Measurements from ENCODE around the gene CX3CL1.

CX3CL1 gene

DNA sequence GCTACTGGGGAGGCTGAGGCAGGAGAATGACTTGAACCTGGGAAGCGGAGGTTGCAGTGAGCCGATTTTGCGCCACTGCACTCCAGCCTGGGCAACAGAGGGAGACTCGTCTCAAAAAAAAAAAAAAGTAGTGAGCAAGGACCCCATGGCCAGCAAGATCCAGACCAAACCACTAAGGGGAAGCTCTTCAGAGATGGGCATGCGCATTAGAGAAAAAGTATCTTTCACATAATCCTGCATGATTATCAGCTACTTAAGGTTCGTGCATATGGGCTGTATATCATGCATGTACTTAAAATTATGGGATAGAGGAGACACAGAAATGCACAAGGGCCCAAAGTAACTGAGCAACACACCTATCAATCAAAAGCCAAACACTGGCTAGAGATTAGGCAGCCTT lies 24.4 kb upstream of the CX3CL1 start:
- Mint-ChIP-seq H3K4me3 (no peak overlapping the region), H3K4me1 (peaks cover 11% of the 10 kb centered on the region), H3K9me3 (no peaks in the 10 kb centered on the region), H3K36me3 (no peaks in the 10 kb centered on the region), H3K27ac (no peak overlapping the region), H3K27me3 (peaks cover 60% of the 10 kb centered on the region)
- no peak for DNase-seq
- CTCF ChIA-PET, result interaction anchor here (0.6 kb wide), 1 partner anchor 9 kb away, joined by 3 read pairs; no protein-coding TSS in a partner anchor

DNA sequence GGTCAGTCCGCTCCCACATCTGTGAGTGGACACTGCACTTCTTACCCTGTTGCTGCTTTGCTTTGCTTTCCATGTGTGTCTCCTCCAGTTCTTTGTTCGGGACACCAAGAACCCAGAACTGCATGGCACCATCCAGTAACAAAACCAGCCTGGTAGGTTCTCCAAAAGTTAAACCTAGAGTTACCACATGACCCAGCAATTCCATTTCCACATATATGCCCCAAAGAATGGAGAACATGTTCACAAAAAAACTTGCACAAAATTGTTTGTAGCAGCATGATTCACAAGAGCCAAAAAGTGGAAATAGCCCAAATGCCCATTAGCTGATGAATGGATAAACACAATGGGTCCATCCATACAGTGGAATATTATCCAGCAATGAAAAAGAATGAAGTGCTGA lies 24.0 kb upstream of the CX3CL1 start:
- CTCF ChIA-PET, result interaction anchor here (0.6 kb wide), 1 partner anchor 8 kb away, joined by 3 read pairs; no protein-coding TSS in a partner anchor
- no peak overlapping the region for H3K4me3 Mint-ChIP-seq

DNA sequence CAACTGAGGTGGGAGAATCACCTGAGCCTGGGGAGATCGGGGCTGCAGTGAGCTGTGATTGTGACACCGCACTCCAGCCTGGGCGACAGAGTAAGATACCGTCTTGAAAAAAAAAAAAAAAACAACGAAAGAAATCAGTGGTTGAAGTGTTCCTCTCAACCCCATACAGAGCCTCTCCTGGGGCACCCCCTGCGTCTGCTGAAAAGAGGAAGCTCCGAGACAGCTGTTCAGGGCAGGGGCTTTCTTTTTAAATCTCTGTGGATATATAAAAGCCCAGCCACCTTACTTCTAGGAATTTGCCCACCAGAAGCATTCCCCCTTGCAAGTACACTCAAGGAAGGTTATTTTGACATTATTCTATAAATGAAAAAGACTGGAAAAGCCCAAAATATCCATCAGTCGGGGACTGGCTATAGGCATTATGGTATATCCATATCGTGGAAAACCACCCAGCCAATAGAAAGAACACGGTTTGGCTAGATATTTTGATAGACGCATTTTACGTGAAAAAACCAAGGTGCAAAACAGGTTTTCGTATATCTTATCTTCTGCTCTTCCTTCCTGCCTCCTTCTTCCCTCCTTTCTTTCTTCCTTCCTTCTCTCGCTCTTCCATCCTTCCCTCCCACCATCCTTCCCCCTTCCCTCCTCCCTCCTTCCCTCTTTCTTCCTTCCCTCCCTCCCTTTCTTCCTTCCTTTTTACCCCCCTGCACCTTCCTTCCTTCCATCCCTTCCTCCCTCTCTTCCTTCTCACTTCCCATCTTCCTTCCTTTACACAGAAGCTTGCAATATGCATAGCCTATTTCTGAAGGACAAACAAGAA lies 22.9 kb upstream of the CX3CL1 start:
- CTCF ChIA-PET, result no interaction called here
- DNase-seq, result no peak

More for the DNA sequence above, 24.0 kb upstream of the CX3CL1 start:
- Mint-ChIP-seq H3K36me3 (no peaks in the 10 kb centered on the region), H3K27ac (no peak overlapping the region), H3K9me3 (no peaks in the 10 kb centered on the region), H3K4me1 (peaks cover 11% of the 10 kb centered on the region), H3K27me3 (peaks cover 55% of the 10 kb centered on the region)
- DNase-seq, result no peak

DNA sequence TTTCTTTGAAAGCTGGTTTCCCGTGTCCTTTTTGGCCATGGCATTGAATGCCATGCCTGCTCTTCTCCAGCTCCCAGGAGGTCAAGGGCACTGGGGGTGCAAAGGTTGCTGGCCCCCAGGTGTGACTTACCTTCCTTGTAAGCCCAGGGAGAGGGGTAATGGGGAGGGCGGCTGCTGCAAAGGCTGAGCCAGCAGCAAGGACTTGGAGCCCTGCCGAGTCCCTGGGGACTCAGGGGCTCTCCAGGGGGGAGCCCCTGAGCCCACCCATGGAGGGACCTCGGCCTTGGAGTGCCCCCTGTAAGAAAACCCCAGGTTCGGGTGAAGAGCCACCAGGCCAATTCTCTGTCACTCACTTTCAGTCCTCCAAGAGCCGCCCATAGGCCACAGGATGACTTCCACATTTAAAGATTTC lies 19.6 kb upstream of the CX3CL1 start:
- Mint-ChIP-seq H3K27ac (no peak overlapping the region), H3K4me1 (peaks cover 4% of the 10 kb centered on the region), H3K36me3 (no peaks in the 10 kb centered on the region), H3K9me3 (no peaks in the 10 kb centered on the region), H3K27me3 (peaks cover 42% of the 10 kb centered on the region), H3K4me3 (no peak overlapping the region)
- CTCF ChIA-PET, result no interaction called here
- DNase-seq, result no peak

More for the DNA sequence above, 22.9 kb upstream of the CX3CL1 start:
- peaks cover 53% of the 10 kb centered on the region for H3K27me3 Mint-ChIP-seq
- no peak overlapping the region for H3K4me3 Mint-ChIP-seq
- no peak overlapping the region for H3K27ac Mint-ChIP-seq
- H3K4me1 Mint-ChIP-seq, result peaks cover 11% of the 10 kb centered on the region
- no peaks in the 10 kb centered on the region for H3K9me3 Mint-ChIP-seq
- no peaks in the 10 kb centered on the region for H3K36me3 Mint-ChIP-seq

DNA sequence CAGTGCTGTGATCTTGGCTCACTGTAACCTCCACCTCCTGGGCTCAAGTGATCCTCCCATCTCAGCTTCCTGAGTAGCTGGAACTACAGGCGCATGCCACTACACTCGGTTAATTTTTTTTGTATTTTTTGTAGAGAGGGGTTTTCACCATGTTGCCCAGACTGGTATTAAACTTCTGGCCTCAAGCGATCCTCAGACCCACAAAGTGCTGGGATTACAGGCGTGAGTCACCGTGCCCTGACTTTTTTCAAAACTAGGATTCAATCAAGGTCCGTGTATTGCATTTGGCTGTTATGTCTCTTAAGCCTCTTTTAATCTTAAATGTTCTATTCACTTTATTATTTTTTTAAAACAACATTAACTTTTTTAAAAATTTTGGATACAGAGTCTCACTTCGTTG lies 18.0 kb upstream of the CX3CL1 start:
- Mint-ChIP-seq H3K4me1 (no peaks in the 10 kb centered on the region), H3K27ac (no peak overlapping the region), H3K4me3 (no peak overlapping the region), H3K9me3 (no peaks in the 10 kb centered on the region), H3K27me3 (peaks cover 32% of the 10 kb centered on the region), H3K36me3 (no peaks in the 10 kb centered on the region)
- CTCF ChIA-PET, result no interaction called here
- DNase-seq, result no peak

DNA sequence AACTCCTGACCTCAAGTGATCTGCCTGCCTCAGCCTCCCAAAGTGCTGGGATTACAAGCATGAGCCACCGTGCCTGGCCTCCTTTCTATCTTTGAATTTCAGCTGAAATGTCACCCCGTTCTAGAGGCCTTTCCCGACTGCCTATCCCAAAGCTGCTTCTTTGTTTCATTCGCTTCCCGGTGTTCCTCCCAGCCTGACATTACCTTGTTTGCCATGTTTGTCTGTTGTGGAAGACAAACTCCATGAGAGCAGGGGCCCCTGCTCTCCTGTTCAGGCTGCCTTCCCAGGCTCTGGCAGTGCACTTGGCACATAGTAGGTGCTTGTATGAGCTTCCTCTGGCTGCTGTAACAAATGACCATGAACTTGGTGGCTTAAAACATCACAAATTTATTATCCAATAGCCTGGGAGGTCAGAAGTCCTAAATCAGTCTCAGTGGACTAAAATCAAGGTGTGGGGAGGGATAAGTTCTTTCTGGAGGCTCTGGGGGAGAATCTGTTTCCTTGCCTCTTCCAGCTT lies 16.3 kb upstream of the CX3CL1 start:
- Mint-ChIP-seq H3K9me3 (no peaks in the 10 kb centered on the region), H3K4me3 (no peak overlapping the region), H3K4me1 (no peaks in the 10 kb centered on the region), H3K27ac (no peak overlapping the region), H3K36me3 (no peaks in the 10 kb centered on the region), H3K27me3 (peaks cover 19% of the 10 kb centered on the region)
- no peak for DNase-seq
- CTCF ChIA-PET, result no interaction called here

DNA sequence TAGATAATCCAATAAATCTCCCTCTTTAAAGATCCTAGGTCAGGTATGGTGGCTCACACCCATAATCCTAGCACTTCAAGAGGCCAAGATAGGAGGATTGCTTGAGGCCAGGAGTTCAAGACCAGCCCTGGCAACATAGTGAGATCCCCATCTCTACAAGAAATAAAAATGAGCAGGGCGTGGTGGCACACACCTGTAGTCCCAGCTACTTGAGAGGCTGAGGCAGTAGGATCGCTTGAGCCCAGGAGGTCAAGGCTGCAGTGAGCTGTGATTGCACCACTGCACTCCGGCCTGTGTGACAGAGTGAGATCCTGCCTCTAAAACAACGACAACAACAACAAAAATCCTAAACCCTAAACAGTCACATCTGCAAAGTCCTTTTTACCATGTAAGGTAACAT lies 15.7 kb upstream of the CX3CL1 start:
- Mint-ChIP-seq H3K27ac (no peak overlapping the region), H3K27me3 (peaks cover 19% of the 10 kb centered on the region), H3K4me3 (no peak overlapping the region), H3K36me3 (no peaks in the 10 kb centered on the region), H3K4me1 (no peaks in the 10 kb centered on the region), H3K9me3 (no peaks in the 10 kb centered on the region)
- no peak for DNase-seq
- CTCF ChIA-PET, result interaction anchor here (0.6 kb wide), 1 partner anchor 9 kb away, joined by 3 read pairs; no protein-coding TSS in a partner anchor

DNA sequence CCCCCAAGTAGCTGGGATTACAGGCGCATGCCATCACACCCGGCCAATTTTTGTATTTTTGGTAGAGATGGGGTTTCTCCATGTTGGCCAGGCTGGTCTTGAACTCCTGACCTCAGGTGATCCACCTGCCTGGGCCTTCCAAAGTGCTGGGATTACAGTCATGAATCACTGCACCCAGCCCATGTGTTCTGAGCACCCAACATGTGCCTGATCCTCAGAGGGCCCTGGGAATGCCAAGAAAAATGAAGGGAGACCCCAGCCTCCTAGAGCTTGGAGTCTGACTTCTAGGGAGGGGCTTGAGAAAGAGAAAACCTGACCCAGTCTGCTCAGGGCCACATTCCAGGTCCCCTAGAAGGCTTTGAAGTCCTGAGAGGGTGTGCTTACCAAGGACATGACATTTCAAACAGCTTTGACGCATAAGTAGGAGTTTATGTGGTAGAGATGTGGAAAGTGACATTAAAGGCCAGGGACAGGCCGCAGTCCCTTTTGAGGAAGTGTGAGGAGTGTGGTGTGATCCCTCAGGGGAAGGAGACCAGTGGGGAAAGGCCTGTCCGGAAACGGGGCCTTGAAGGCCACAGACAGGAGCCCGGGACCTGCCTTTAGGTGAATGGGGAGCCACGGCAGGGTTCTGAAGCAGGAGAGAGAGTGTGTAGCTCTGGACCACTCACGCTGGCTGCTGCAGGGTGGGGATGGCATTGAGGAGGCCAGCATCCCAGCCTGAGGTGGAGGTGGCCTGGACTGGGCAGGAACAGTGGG lies 14.8 kb upstream of the CX3CL1 start:
- CTCF ChIA-PET, result no interaction called here
- Mint-ChIP-seq H3K4me3 (no peak overlapping the region), H3K36me3 (no peaks in the 10 kb centered on the region), H3K9me3 (no peaks in the 10 kb centered on the region), H3K4me1 (no peaks in the 10 kb centered on the region), H3K27me3 (peaks cover 17% of the 10 kb centered on the region), H3K27ac (peak overlapping the region; percentile 53)
- DNase-seq, result no peak

DNA sequence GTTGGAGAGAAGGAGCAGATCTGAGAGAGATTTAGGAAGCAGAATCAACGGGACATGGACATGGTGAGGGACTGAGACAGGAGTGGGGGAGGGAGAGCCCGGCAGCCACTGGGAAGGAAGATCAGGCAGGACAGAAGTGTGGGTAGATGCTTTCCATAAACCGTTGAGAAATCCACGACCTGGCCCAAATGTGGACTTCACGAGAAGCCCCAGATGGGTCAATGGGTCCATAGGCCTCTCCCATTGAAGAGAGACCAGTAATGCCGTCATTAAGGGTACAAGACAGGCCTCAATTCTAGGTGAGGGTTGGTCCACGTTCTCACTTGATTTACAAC lies 14.2 kb upstream of the CX3CL1 start:
- Mint-ChIP-seq H3K4me3 (no peak overlapping the region), H3K27ac (no peak overlapping the region), H3K36me3 (no peaks in the 10 kb centered on the region), H3K27me3 (peaks cover 18% of the 10 kb centered on the region), H3K4me1 (no peaks in the 10 kb centered on the region), H3K9me3 (no peaks in the 10 kb centered on the region)
- no peak for DNase-seq
- CTCF ChIA-PET, result no interaction called here

DNA sequence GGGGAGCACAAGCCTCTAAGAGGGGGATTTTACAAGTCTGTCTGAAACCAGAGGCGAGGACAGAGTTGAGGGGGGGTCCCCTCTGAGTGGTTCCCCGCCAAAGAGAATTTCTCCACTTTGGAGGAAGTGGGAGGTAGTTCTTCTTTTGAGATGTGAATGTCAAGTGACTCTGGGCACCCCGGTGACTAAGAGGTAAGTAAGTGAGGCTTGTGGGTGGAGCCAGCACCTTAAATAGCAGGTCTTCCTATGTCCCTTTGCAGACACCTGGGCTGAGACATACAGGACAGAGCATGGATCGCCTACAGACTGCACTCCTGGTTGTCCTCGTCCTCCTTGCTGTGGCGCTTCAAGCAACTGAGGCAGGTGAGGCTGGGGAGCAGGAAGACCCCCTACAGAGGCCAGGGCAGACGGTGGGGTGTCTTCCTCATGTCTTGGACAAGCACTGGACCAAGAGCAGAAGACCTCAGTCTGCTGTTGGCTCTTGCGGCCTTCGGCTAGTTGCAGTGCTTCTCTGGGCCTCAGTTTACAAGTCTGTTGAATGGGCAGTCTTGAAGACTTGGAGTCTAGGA lies 13.7 kb upstream of the CX3CL1 start, which contains the start of gene CCL22:
Gene CCL22 (plus strand): TSS at position 257 of the 569 bp plus-strand sequence. CDS start 34 bp downstream, at position 291.
- no peaks in the 10 kb centered on the region for H3K9me3 Mint-ChIP-seq
- no peak within 1 kb of the TSS for H3K4me3 Mint-ChIP-seq
- CTCF ChIA-PET, result no interaction called here
- no peaks in the 10 kb centered on the region for H3K36me3 Mint-ChIP-seq
- no peak for DNase-seq
- no peaks in the 10 kb centered on the region for H3K4me1 Mint-ChIP-seq
- H3K27ac Mint-ChIP-seq, result peak within 1 kb of the TSS; percentile 53
- peaks cover 18% of the 10 kb centered on the region for H3K27me3 Mint-ChIP-seq

DNA sequence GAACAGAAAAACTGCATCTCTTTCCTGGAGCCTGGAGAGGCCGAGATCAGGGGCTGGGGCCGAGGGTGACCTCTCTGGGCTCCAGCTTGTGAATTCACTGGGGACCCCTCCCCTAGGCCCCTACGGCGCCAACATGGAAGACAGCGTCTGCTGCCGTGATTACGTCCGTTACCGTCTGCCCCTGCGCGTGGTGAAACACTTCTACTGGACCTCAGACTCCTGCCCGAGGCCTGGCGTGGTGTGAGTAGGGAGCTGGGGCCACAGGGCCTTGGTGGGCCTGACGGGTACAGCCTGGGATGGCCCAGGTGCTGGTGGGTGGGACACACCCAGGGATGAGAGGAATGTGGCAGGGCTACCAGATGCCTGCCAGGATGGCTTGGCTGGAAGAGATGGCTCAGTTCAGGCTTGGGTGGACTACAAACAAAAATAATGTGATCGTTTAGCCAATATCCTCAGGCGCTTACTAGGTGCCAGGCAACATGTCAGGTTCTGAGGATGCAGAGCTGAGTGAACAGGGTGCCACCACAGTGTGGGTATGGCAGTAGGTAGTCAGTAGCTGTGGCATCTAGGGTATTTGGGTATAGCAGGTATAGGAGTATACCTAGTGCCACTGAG lies 11.9 kb upstream of the CX3CL1 start:
- H3K27ac Mint-ChIP-seq, result no peak overlapping the region
- no peaks in the 10 kb centered on the region for H3K4me1 Mint-ChIP-seq
- peaks cover 27% of the 10 kb centered on the region for H3K27me3 Mint-ChIP-seq
- DNase-seq, result no peak
- CTCF ChIA-PET, result no interaction called here
- no peak overlapping the region for H3K4me3 Mint-ChIP-seq
- no peaks in the 10 kb centered on the region for H3K36me3 Mint-ChIP-seq
- no peaks in the 10 kb centered on the region for H3K9me3 Mint-ChIP-seq

DNA sequence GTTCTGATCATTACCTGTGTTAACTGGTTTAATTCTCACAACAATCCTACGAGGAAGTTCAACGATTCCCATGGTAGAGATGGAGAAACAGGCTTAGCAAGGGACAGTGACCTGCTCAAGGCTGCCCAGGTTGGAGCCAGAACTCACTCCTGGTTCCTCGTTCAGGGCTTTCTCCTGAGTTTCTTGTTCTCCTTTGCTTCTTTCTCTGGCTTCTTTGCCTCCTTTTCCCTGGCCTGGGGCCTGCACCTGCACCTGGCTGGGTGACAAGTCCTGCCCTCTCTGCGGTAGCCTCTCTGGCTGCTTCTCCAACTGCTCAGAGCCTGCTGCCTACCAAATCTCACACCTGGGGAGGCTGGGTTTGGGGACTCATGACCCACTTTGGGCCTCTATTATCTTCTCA lies 10.9 kb upstream of the CX3CL1 start:
- Mint-ChIP-seq H3K27ac (no peak overlapping the region), H3K9me3 (no peaks in the 10 kb centered on the region), H3K36me3 (no peaks in the 10 kb centered on the region), H3K27me3 (peaks cover 26% of the 10 kb centered on the region), H3K4me1 (no peaks in the 10 kb centered on the region), H3K4me3 (no peak overlapping the region)
- DNase-seq, result no peak
- CTCF ChIA-PET, result no interaction called here

DNA sequence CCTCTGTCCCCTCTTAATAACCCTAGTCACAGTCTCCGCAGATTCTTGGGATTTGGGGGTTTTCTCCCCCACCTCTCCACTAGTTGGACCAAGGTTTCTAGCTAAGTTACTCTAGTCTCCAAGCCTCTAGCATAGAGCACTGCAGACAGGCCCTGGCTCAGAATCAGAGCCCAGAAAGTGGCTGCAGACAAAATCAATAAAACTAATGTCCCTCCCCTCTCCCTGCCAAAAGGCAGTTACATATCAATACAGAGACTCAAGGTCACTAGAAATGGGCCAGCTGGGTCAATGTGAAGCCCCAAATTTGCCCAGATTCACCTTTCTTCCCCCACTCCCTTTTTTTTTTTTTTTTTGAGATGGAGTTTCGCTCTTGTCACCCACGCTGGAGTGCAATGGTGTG lies 8.1 kb upstream of the CX3CL1 start:
- Mint-ChIP-seq H3K27me3 (peaks cover 25% of the 10 kb centered on the region), H3K4me3 (no peak overlapping the region), H3K4me1 (no peaks in the 10 kb centered on the region), H3K9me3 (no peaks in the 10 kb centered on the region), H3K27ac (no peak overlapping the region), H3K36me3 (no peaks in the 10 kb centered on the region)
- no peak for DNase-seq
- CTCF ChIA-PET, result no interaction called here

DNA sequence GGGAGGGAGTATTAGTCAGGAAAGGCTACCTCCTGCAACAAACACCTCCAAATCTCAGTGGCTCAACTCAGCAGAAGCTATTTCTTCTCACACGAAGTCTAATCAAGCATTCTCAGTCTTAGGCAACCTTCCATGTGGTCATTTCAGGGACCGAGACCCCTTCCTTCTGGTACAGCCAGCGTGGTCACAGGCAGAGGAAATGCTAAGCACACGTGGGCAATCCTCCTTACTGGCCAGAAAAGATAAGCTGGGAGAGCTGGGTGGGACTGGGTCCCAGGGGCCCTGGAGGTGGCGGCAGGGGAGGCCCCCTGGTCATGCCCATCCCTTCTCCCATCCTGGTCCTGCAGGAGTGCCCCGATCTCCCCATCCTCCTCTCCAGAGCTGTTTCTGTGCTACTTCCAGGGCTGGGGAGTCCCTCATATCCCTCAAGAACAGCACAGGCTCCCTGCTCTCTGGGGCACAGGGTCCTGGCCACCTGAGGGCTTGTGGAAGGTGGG lies 5.7 kb upstream of the CX3CL1 start:
- Mint-ChIP-seq H3K27ac (no peak overlapping the region), H3K4me1 (no peaks in the 10 kb centered on the region), H3K4me3 (no peak overlapping the region), H3K36me3 (no peaks in the 10 kb centered on the region), H3K9me3 (no peaks in the 10 kb centered on the region), H3K27me3 (peaks cover 33% of the 10 kb centered on the region)
- CTCF ChIA-PET, result no interaction called here
- DNase-seq, result no peak
